HAP-1 (cell line): ENCODE measurements around the gene ZNF408.
A peak's percentile ranks its signal among the peaks of the same experiment; 100 is the strongest.
"Not testable (repeated sequence)": the region's sequence is repeated elsewhere in the genome, so short reads cannot be mapped to it uniquely, and the experiment has no call there.

ENCODE experiments used
- DNase-seq, 2 experiments: peaks; one replicate each; pipeline ENCODE4 v3.0.0-alpha.2; 2016 to 2020; ENCODE audit warnings: low spot score in 2 of 2
- H3K27me3 ChIP-seq: fragments of 250-450 bp; sonication (Bioruptor Pico); 2 replicates; pipeline ENCODE4 v1.5.1; 2020; ENCODE audit warnings: low read depth, mild to moderate bottlenecking, moderate library complexity
- H3K36me3 ChIP-seq: fragments of 250-450 bp; sonication (Bioruptor Pico); replicated peaks from 2 replicates; pipeline ENCODE4 v1.5.1; 2020; ENCODE audit warnings: mild to moderate bottlenecking
- H3K4me1 ChIP-seq: fragments of 250-450 bp; sonication (Bioruptor Pico); 2 replicates; pipeline ENCODE4 v1.5.1; 2020; ENCODE audit warnings: mild to moderate bottlenecking
- H3K4me3 ChIP-seq: fragments of 250-450 bp; sonication (Bioruptor Pico); 2 replicates; pipeline ENCODE4 v1.5.1; 2020; ENCODE audit warnings: mild to moderate bottlenecking, moderate library complexity
- H3K9me3 ChIP-seq: fragments of 250-450 bp; sonication (Bioruptor Pico); 2 replicates; pipeline ENCODE4 v1.5.1; 2020; ENCODE audit warnings: mild to moderate bottlenecking, moderate library complexity
- in situ Hi-C: fragments of 300-500 bp; cut with MboI; formaldehyde crosslinking; loops from 3 replicates; pipeline ENCODE4 v1.14.3; 2020; ENCODE audit warnings: low sequenced_read_pairs, inconsistent platforms, mixed read lengths

Gene ZNF408

DNA sequence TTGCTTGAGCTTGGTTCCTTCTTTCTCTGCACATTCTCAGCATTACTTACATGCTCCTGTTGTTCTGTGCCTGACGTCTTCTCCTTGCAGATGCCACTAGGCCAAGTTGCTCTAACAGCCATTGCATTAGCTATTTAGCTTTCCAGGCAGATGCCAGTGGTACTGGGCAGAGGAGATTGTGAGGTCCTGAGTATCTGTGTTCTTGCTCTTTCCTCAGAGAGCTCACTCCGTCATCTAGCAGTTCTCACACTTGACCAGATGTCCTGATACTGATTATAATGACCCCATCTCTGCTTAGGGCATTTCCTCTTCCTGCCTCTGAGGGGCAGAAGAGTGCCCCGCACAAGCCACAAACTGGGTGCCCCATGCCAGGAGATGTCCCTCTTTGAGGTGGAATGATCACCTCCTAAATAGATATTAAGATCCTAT is 31.1 kb upstream of the ZNF408 start:
- Histone ChIP-seq H3K4me3 (no peak overlapping the region), H3K27me3 (no peaks in the 10 kb centered on the region), H3K4me1 (no peaks in the 10 kb centered on the region), H3K9me3 (no peaks in the 10 kb centered on the region), H3K36me3 (peaks cover 55% of the 10 kb centered on the region)
- no peak for DNase-seq
- in situ Hi-C loops, result no loop called here

DNA sequence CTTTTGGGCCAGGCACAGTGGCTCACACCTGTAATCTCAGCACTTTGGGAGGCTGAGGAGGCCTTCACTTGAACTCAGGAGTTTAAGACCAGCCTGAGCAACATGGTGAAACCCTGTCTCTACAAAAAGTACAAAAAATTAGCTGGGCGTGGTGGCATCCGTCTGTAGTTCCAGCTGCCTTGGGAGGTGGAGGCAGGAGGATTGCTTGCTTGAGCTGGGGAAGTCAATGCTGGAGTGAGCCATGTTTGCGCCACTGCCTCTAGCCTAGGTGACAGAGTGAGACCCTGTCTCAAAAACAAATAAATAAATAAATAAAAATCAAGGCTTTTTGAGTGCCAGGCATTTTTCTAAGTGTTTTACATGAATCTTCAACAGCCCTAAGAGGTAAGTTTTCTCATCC is 30.3 kb upstream of the ZNF408 start:
- DNase-seq, H3K27me3 ChIP-seq, H3K4me1 ChIP-seq, H3K4me3 ChIP-seq, in situ Hi-C loops, H3K9me3 ChIP-seq: not testable (repeated sequence)
- peaks cover 50% of the 10 kb centered on the region for H3K36me3 ChIP-seq

DNA sequence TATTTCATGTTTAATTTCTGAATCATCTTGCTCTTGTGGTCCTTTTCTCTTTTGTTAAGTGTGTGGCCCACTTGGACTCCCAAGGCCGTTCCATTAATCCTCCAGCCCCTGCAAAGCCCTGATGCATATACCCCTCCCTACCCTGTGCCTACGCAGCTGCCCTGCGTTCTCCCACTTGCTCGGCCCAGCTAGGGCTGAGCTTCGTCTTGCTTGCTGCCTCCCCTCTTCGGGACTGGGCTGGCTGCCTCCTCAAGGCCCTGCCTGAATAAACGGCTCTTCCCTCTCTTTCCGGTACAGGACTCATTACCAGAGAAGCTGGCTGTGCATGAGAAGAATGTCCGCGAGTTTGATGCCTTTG is 28.9 kb upstream of the ZNF408 start:
- no peak overlapping the region for H3K4me3 ChIP-seq
- H3K27me3 ChIP-seq, result no peaks in the 10 kb centered on the region
- H3K4me1 ChIP-seq, result no peaks in the 10 kb centered on the region
- H3K36me3 ChIP-seq, result peaks cover 40% of the 10 kb centered on the region
- in situ Hi-C loops, result no loop called here
- DNase-seq, result no peak
- no peaks in the 10 kb centered on the region for H3K9me3 ChIP-seq

DNA sequence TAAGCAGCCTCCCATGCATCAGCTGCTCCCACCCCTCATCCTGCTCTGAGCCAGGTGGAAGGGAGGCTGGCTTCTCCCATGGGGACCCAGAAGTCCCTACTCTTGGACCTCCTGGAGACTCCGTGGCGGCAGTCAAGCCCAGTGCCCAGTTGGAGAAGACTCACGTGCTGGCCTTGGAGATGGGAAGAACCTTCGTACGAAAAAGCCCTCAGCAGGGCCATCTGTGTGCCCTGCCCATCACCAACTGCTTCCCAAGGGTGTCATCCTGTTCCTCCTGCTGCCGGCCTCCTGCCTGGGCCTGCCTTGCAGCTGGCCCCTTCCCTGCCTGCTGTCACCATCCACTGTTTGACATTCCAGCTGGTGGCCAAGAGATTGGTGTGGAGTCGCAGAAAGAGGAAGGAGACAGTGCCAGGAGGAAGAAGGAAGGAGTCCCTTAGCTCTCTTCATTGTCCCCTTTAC is 28.4 kb upstream of the ZNF408 start:
- no peaks in the 10 kb centered on the region for H3K9me3 ChIP-seq
- no peaks in the 10 kb centered on the region for H3K4me1 ChIP-seq
- H3K4me3 ChIP-seq, result no peak overlapping the region
- in situ Hi-C loops, result no loop called here
- DNase-seq, result no peak
- peaks cover 40% of the 10 kb centered on the region for H3K36me3 ChIP-seq
- H3K27me3 ChIP-seq, result no peaks in the 10 kb centered on the region

DNA sequence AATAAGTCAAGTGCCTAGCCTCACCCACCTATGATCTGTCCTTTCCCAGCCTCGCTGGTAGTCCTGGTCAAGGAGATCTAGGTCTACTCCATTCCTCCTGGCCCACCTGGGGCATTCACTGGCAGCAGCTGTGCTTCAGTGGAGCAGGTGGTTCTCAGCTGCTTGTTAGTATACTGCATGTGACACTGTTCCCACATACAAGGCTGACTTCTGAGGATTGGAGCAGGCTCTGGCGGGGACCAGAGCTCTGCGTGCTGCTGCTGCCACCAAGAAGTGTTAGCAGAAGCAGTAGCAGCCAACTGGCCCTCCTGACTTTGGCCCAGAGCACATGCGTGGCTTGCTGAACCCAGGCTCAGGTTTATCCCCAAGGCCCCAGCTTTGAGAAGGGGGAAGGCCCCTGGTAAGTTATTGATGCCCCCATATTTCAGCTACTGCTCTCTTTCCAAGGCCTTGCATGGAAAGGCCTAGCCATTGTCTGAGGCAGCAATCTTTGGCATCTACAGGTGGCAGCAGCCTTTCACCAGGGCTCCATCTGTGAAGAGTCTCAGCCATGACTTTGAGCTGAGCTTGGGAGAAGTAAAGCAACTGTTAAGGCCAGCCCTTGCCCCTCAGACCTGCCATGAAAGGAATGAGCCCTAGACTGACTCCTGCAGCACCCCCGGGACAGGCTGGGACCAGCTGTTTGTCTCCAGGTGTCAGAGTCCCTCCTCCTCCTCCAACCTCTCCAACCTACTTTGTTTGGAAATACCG is 26.9 kb upstream of the ZNF408 start:
- Histone ChIP-seq H3K4me1 (no peaks in the 10 kb centered on the region), H3K27me3 (no peaks in the 10 kb centered on the region), H3K36me3 (peaks cover 33% of the 10 kb centered on the region), H3K9me3 (no peaks in the 10 kb centered on the region), H3K4me3 (no peak overlapping the region)
- DNase-seq, result no peak
- in situ Hi-C loops, result no loop called here

DNA sequence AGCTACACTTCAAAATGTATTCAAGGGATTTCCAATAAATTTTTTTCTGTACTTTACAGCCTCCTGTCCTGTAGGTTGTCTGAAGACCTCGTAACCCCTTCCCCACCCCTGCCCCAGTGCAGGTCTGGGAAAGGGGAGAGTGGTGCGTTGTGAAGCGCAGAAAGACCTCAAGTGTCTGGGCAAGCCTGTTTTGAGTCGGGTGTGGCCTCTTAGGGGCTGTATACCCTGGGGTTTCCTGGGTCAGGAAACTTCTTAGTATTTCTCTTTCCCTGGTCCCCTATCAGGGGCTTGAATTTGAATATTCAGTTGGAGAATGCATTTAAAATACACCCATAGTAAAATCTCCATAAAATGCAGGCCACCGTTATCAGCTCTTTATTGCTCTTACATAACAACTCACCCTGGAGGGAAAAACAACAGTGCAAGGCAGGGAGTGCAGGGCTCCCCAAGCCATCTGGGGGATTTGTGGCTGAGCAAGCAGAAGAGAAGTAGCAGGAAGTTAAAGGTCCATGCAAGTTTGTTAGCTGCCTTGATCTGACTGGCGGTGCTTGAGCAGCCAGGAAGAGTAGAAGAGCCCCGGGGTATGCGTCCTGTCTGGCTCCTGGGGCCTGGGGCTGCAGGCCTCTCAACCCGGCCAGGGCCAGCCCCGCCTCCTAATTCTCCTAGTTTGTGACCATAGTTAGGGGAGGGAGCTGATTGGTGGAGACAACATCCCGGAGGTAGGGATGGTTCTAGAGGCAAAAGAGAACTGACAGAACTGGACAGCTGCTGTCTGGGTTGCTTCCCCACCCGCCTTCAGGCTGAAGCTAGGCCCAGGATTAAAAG is 26.2 kb upstream of the ZNF408 start:
- Histone ChIP-seq H3K4me3 (no peak overlapping the region), H3K27me3 (no peaks in the 10 kb centered on the region), H3K4me1 (no peaks in the 10 kb centered on the region), H3K9me3 (no peaks in the 10 kb centered on the region), H3K36me3 (peaks cover 28% of the 10 kb centered on the region)
- in situ Hi-C loops, result no loop called here
- DNase-seq, result peak in 1 of 2 experiments; percentile 54

DNA sequence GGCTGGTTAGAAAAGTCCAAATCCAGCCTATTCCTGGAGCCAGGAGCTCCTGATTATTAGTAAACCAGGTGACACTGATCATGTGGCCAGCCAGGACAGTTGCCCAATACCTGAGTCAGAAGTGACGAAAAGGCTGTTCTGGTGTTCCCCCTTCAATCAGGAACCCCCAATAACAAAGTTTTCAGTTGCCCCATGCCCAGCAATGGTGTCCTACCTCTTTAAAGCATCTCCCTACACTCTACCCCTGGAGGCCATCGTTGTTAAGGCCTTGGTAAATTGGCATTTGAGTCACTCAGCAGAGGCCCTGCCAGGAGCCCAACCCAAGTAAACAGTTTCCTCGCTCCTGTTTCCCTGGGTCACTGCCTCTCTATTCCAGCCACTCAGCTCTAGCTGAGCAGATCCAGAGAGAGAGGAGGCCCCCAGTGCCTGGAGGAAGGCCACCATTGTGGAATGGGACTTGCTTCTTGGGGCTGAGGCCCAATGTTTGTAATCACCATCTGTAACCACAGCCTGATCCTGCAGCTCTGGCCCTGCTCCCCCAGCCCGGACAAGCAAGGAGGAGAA is 25.5 kb upstream of the ZNF408 start:
- Histone ChIP-seq H3K9me3 (no peaks in the 10 kb centered on the region), H3K27me3 (no peaks in the 10 kb centered on the region), H3K4me1 (no peaks in the 10 kb centered on the region), H3K4me3 (no peak overlapping the region), H3K36me3 (peaks cover 30% of the 10 kb centered on the region)
- DNase-seq, result no peak
- in situ Hi-C loops, result no loop called here

DNA sequence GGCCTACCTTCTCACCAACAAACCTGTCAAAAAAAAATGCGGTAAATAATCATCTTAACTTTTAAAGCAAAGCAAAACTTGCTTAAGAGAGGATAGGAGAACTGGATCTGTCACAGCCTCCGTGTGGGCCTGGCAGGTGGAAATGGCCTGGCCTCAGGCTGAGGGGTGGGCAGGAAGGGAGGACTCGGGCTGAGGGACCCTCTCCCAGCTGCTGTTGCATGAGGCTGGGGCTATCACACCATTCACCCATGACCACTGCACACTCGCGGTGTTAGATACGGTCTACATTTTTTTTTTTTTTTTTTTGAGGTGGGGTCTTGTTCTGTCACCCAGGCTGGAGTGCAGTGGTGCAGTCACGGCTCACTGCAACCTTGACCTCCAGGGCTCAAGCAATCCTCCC is 24.9 kb upstream of the ZNF408 start:
- H3K9me3 ChIP-seq, result no peaks in the 10 kb centered on the region
- no peaks in the 10 kb centered on the region for H3K27me3 ChIP-seq
- H3K4me3 ChIP-seq, result no peak overlapping the region
- no peak for DNase-seq
- H3K36me3 ChIP-seq, result peaks cover 30% of the 10 kb centered on the region
- in situ Hi-C loops, result no loop called here
- H3K4me1 ChIP-seq, result no peaks in the 10 kb centered on the region

DNA sequence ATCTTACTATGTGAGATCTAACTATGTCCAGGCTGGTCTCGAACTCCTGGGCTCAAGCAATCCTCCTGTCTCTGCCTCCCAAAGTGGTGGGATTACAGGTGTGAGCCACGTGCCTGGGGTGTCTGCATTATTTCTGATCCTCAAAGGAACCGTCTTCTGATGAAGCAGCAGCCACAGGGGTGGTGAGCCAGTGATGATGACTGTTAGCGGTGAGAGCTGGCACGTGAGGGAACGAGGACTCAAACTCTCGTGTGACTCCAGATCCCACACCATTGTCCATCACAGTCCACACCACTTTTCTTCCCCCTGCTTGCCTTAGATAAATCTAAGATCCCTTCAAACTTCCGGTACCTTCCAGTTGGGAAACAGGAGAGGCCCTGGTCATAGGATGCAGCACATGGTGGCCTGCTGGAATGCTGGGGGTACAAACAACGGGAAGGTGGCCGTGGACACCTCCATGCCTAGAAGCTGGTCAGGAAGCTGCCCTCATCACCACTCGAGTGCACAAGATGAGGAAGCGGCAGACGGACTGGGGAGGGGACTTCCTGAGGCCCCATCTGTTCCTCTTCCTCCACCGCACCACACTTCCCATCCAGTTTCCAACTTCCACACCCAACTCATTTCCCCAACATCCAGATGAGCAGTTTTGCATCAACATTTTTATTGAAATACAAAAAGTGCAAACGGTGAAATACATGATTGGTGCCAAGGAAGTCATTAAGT is 24.2 kb upstream of the ZNF408 start:
- H3K36me3 ChIP-seq, result peaks cover 30% of the 10 kb centered on the region
- H3K9me3 ChIP-seq, result no peaks in the 10 kb centered on the region
- in situ Hi-C loops, result no loop called here
- no peaks in the 10 kb centered on the region for H3K27me3 ChIP-seq
- DNase-seq, result no peak
- no peaks in the 10 kb centered on the region for H3K4me1 ChIP-seq
- H3K4me3 ChIP-seq, result no peak overlapping the region

DNA sequence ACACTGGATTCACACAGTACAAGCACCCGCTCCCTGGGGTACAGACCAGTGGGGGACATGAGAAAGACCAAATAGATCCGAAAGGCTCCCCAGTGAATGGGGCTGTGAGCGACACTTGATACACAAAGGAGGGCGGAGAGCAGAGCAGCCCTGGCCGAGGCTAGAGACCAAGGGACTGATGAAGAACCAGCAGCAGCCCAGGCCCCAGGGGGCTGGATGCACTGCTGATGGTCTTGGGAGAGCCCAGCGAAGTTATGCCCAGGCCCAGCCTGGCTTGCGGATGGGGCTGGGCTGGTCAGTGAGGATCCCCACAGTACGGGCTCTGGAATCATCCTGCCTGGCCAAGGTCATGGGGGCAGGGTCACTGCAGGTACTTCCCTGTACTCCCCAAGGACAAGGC is 23.7 kb upstream of the ZNF408 start:
- H3K36me3 ChIP-seq, result peaks cover 30% of the 10 kb centered on the region

DNA sequence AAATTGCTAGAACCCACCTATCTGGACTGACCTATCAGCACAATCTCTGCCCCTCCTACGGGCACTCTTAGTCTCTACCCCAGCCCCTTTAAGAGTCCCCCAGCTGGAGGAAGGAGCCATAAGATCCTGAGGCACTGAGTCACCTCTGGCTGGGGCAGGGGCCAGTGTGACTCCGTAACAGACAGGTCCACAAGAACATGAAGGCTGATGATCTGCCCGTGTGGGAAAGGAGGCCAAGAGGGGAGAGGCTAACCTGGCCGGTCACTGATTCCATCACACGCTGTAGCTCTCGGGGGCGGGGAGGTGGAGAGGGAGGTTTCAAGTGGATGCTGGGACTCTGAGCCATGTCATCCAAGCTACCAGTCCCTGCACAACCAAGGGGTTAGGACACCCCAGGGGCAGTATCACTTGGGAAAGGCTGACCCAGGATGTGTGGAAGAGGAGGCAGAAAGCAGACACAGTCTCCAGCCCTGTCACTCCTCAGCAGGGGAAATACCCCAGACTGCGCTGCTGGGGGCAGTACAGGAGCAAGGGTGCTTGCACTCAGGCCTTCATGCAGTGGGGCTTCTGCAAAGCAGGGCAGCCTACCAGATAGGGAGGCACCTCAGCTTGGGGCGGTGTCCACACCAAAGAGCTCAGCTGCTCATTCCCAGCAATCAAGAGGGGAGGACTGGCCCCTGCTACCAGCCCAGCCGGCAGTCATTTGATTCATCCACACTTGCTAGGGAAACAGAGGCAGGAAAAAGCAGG is 22.7 kb upstream of the ZNF408 start:
- Histone ChIP-seq H3K4me3 (no peak overlapping the region), H3K4me1 (no peaks in the 10 kb centered on the region), H3K27me3 (no peaks in the 10 kb centered on the region), H3K36me3 (peaks cover 22% of the 10 kb centered on the region), H3K9me3 (no peaks in the 10 kb centered on the region)
- DNase-seq, result no peak
- in situ Hi-C loops, result no loop called here

More for the DNA sequence above, 23.7 kb upstream of the ZNF408 start:
- in situ Hi-C loops, result no loop called here
- no peak for DNase-seq
- Histone ChIP-seq H3K4me3 (no peak overlapping the region), H3K9me3 (no peaks in the 10 kb centered on the region), H3K27me3 (no peaks in the 10 kb centered on the region), H3K4me1 (no peaks in the 10 kb centered on the region)

DNA sequence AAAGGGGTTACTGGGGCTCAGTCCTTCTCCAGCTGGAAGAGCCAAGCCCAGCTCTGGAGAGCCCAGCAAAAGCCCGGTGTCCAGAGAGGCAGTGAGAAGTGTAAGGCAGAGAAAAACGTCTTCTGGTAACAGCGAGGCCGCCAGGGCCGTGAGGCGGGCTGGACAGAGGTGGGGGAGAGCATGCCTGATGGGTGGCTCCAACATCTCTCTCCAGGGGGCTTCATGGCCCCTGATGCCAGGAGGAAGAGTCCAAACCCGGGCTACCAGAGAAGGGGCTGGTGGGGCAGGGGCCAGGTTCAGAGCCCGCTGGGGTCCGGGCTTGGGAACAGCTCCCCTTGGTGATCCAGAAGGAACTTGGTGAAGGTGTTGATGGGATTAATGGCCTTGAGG is 22.1 kb upstream of the ZNF408 start:
- Histone ChIP-seq H3K4me3 (no peak overlapping the region), H3K27me3 (no peaks in the 10 kb centered on the region), H3K9me3 (no peaks in the 10 kb centered on the region), H3K36me3 (peaks cover 17% of the 10 kb centered on the region), H3K4me1 (no peaks in the 10 kb centered on the region)
- in situ Hi-C loops, result no loop called here
- DNase-seq, result no peak
